Colonic mucosa (tissue), 4 donors: ENCODE measurements around the gene IGF2BP2. TPM values are rescaled to one million over a fixed set of nuclear protein-coding genes. Genes with fewer than 3 reads are reported as not detected.
"Not testable (repeated sequence)": the region's sequence is repeated elsewhere in the genome, so short reads cannot be mapped to it uniquely, and the experiment has no call there.

Experiments
- DNase-seq: peaks from one replicate; pipeline ENCODE4 v3.0.0-alpha.2; 2020
- H3K27ac ChIP-seq: fragments of 200-600 bp; one replicate; pipeline ENCODE4 v1.8.0; 2021
- H3K27me3 ChIP-seq: fragments of 200-600 bp; one replicate; pipeline ENCODE4 v1.8.0; 2021
- H3K36me3 ChIP-seq: fragments of 200-600 bp; one replicate; pipeline ENCODE4 v1.8.0; 2021
- H3K4me1 ChIP-seq: fragments of 200-600 bp; one replicate; pipeline ENCODE4 v1.8.0; 2021; ENCODE audit warnings: mild to moderate bottlenecking
- H3K4me3 ChIP-seq: fragments of 200-600 bp; one replicate; pipeline ENCODE4 v1.8.0; 2021
- H3K9ac ChIP-seq, 2 donors: one replicate each; pipeline ENCODE4 v1.7.0; 2013; ENCODE audit warnings: control low read depth in 2 of 2, low read depth in 2 of 2, low read length in 2 of 2
- H3K9me3 ChIP-seq: fragments of 200-600 bp; one replicate; pipeline ENCODE4 v1.8.0; 2021
- CTCF ChIP-seq: fragments of 200-600 bp; IDR thresholded peaks from one replicate; pipeline ENCODE4 v1.8.0; 2022; ENCODE audit warnings: antibody characterized with exemption, mild to moderate bottlenecking
- intact Hi-C: fragments of 100-400 bp; cut with DNase I; formaldehyde crosslinking; loops from one replicate; pipeline ENCODE4 v1.14.1; 2022
- total RNA-seq, 2 donors: library from RNA; stranded (reverse); fragmentation: NEBNext Ultra II Directional in 1 of 2; extraction: Animal tissue kit (Norgen Biotek cat#: 25700) in 1 of 2; gene quantifications; one replicate each; pipeline ENCODE4 v1.2.1, GENCODE V29; 2021
- donor health status: healthy.
- donor health status: DM: no; HTN: no; CAD: no.
- donor health status: DM: no; HTN: no; CAD: no.

The IGF2BP2 gene
- total RNA-seq, 2 donors from 2014 or later: 48.7 to 61.2 TPM

DNA sequence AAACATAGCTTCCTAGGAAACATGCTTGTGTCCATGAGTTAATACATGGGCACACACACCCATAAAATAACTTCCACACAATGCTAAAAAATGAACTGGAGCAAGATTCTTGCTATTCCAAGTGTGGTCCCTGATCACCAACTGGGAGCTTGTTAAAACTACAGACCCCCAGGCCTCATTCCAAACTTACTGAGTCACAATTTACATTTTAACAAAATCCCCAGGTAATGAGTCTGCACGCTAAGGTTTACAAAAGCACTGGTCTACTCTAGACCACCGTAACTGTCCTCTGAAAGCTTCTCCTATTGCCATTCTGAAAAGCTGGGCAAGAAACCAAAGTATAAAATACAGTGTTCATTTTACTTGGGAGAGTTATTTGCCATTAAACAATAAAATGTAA is 45.4 kb downstream of the IGF2BP2 start:
- Histone ChIP-seq H3K9me3 (no peaks in the 10 kb centered on the region), H3K4me1 (no peaks in the 10 kb centered on the region), H3K27ac (no peak overlapping the region), H3K36me3 (no peaks in the 10 kb centered on the region), H3K4me3 (no peak overlapping the region), H3K9ac (no peak overlapping the region), H3K27me3 (no peaks in the 10 kb centered on the region)
- intact Hi-C loops: no loop called here
- TF ChIP-seq CTCF: no peak
- no peak for DNase-seq

GRCh38 chr3:185778821-185779220 is 46.0 kb downstream of the IGF2BP2 start:
- Histone ChIP-seq H3K9me3 (no peaks in the 10 kb centered on the region), H3K27ac (no peak overlapping the region), H3K4me3 (no peak overlapping the region), H3K9ac (no peak overlapping the region), H3K36me3 (no peaks in the 10 kb centered on the region), H3K4me1 (no peaks in the 10 kb centered on the region), H3K27me3 (no peaks in the 10 kb centered on the region)
- TF ChIP-seq CTCF: no peak
- intact Hi-C loops: no loop called here
- DNase-seq: no peak

DNA sequence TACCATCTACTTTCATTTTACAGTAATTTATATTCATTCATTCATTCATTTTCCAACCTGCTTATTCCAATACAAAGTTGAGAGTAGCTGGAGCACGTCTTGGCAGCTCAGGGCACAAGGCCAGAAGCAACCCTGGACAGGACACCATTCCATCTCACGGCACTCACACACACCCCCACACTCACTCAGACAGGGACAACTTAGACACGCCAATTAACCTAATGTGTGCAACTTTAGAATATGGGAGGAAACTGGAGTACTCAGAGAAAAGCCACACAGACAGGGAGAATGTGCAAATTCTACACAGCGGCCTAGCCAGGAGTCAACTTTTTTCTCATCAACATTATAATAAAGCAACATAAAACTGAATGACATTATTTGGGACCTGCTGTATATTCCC is 46.7 kb downstream of the IGF2BP2 start:
- Histone ChIP-seq H3K27me3 (no peaks in the 10 kb centered on the region), H3K9me3 (no peaks in the 10 kb centered on the region), H3K4me3 (no peak overlapping the region), H3K4me1 (no peaks in the 10 kb centered on the region), H3K36me3 (no peaks in the 10 kb centered on the region), H3K27ac (no peak overlapping the region), H3K9ac (no peak overlapping the region)
- DNase-seq: no peak
- intact Hi-C loops: no loop called here
- no peak for TF ChIP-seq CTCF

- no peaks in the 10 kb centered on the region for H3K9me3 ChIP-seq
- intact Hi-C loops: no loop called here
- no peaks in the 10 kb centered on the region for H3K27me3 ChIP-seq
- H3K9ac ChIP-seq: no peak overlapping the region
- TF ChIP-seq CTCF: no peak
- no peak overlapping the region for H3K27ac ChIP-seq
- H3K4me1 ChIP-seq: no peaks in the 10 kb centered on the region
- no peak for DNase-seq
- H3K36me3 ChIP-seq: no peaks in the 10 kb centered on the region
- no peak overlapping the region for H3K4me3 ChIP-seq
Measured at GRCh38 chr3:185770109-185770508, 54.7 kb downstream of the IGF2BP2 start.

DNA sequence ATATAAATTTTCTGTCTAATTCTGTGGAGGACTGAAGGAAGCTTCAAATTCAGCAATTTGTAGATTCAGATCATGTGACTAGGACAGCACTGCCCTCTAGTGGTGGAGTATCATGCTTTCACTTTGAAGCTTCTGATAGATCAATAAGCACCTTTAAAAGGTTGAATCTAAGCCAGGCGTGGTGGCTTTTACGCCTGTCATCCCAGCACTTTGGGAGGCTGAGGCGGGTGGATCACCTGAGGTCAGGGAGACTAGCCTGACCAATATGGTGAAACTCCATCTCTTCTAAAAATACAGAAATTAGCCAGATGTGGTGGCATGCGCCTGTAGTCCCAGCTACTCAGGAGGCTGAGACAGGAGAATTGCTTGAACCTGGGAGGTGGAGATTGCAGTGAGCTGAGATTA is 56.3 kb downstream of the IGF2BP2 start:
- H3K4me3 ChIP-seq, H3K36me3 ChIP-seq, H3K27ac ChIP-seq, H3K9me3 ChIP-seq, H3K4me1 ChIP-seq, H3K27me3 ChIP-seq, H3K9ac ChIP-seq: not testable (repeated sequence)
- DNase-seq: peak; percentile 71
- intact Hi-C loops: loop anchor here (5.0 kb wide), 2 partner anchors 86 to 106 kb away; no protein-coding TSS in a partner anchor
- TF ChIP-seq CTCF: peak; percentile 82
